Stimulated activated CD4-positive, alpha-beta T cell treated with anti-CD3 and anti-CD28 coated beads, Interleukin-4, amount 100 ng/mL, for 1 hour (primary cell): ENCODE measurements around the gene WFIKKN1.
"Not testable (repeated sequence)": the region's sequence is repeated elsewhere in the genome, so short reads cannot be mapped to it uniquely, and the experiment has no call there.

Experiments used
- DNase-seq: peaks from one replicate; pipeline ENCODE4 v3.0.0-alpha.2; 2020

WFIKKN1 gene

GRCh38 chr16:595942-596735 is 34.6 kb upstream of the WFIKKN1 start:
- no peak for DNase-seq

- no peak for DNase-seq
Measured at GRCh38 chr16:596736-597060, 34.1 kb upstream of the WFIKKN1 start.

GRCh38 chr16:597655-598054 is 33.1 kb upstream of the WFIKKN1 start:
- DNase-seq, result not testable (repeated sequence)

- no peak for DNase-seq
Measured at GRCh38 chr16:598823-599739, 31.7 kb upstream of the WFIKKN1 start.

GRCh38 chr16:600781-601180 is 30.0 kb upstream of the WFIKKN1 start:
- no peak for DNase-seq

- no peak for DNase-seq
Measured at GRCh38 chr16:603933-604332, 26.9 kb upstream of the WFIKKN1 start.

GRCh38 chr16:606656-607307 is 24.0 kb upstream of the WFIKKN1 start:
- no peak for DNase-seq

GRCh38 chr16:608019-608418 is 22.8 kb upstream of the WFIKKN1 start:
- DNase-seq, result peak; percentile 38

- DNase-seq, result no peak
Measured at GRCh38 chr16:609316-609715, 21.5 kb upstream of the WFIKKN1 start.

- no peak for DNase-seq
Measured at GRCh38 chr16:609984-610383, 20.8 kb upstream of the WFIKKN1 start.

- DNase-seq, result peak; percentile 61
Measured at GRCh38 chr16:610513-611381, 20.0 kb upstream of the WFIKKN1 start.

GRCh38 chr16:615122-615521 is 15.7 kb upstream of the WFIKKN1 start:
- DNase-seq, result no peak

- no peak for DNase-seq
Measured at GRCh38 chr16:616733-617586, 13.8 kb upstream of the WFIKKN1 start.

- no peak for DNase-seq
Measured at GRCh38 chr16:617855-618254, 12.9 kb upstream of the WFIKKN1 start.

GRCh38 chr16:619476-620100 is 11.2 kb upstream of the WFIKKN1 start:
- no peak for DNase-seq

- DNase-seq, result no peak
Measured at GRCh38 chr16:620700-621525, 9.9 kb upstream of the WFIKKN1 start.

- DNase-seq, result no peak
Measured at GRCh38 chr16:621526-622105, 9.2 kb upstream of the WFIKKN1 start.

- DNase-seq, result no peak
Measured at GRCh38 chr16:622920-623280, 7.9 kb upstream of the WFIKKN1 start.

- no peak for DNase-seq
Measured at GRCh38 chr16:624526-625070, 6.2 kb upstream of the WFIKKN1 start.
